Prostate gland (tissue), 2 donors: ENCODE results near the gene NEO1. TPM values are rescaled to one million over a fixed set of nuclear protein-coding genes. Genes with fewer than 3 reads are reported as not detected.

ENCODE experiments used
- DNase-seq: peaks from one replicate; pipeline ENCODE4 v3.0.0-alpha.2; 2019; ENCODE audit warnings: low spot score
- H3K27ac ChIP-seq, 2 donors: fragments of 200-600 bp; sonication (generic); 2 replicates each; pipeline ENCODE4 v1.5.1; 2017 to 2019
- H3K27me3 ChIP-seq: fragments of 200-600 bp; sonication (generic); replicated peaks from 2 replicates; pipeline ENCODE4 v1.5.1; 2019; ENCODE audit not compliant: insufficient read depth
- H3K36me3 ChIP-seq, 2 donors: fragments of 200-600 bp; sonication (generic); 1 replicate in 1 of 2; 2 replicates in 1 of 2; pipeline versions ENCODE4 v1.5.1 to v1.8.1; 2017 to 2019
- H3K4me1 ChIP-seq: fragments of 200-600 bp; sonication (generic); replicated peaks from 2 replicates; pipeline ENCODE4 v1.5.1; 2019
- H3K4me3 ChIP-seq, 2 donors: fragments of 200-600 bp; sonication (generic); 2 replicates each; pipeline ENCODE4 v1.5.1; 2017 to 2019
- H3K9me3 ChIP-seq: fragments of 200-600 bp; sonication (generic); 2 replicates; pipeline ENCODE4 v1.5.1; 2017
- POLR2A ChIP-seq: fragments of 450-650 bp; IDR thresholded peaks from one replicate; pipeline ENCODE4 v1.6.1; 2016; ENCODE audit warnings: antibody characterized with exemption, mild to moderate bottlenecking
- POLR2AphosphoS5 ChIP-seq: sonication (generic); formaldehyde crosslinking; IDR thresholded peaks from one replicate; pipeline ENCODE4 v1.6.1; 2017; ENCODE audit warnings: antibody characterized with exemption
- WGBS: methylation state at CpG from one replicate; pipeline ENCODE4 v1.1.5; 2018; 5-methylcytosine and 5-hydroxymethylcytosine counted together
- intact Hi-C: fragments of 100-400 bp; cut with DNase I; formaldehyde crosslinking; loops from one replicate; pipeline ENCODE4 v1.14.2; 2022
- total RNA-seq, 2 donors: library from RNA; depleted of rRNA; stranded (reverse); fragments of >200 nt; gene quantifications; one replicate each; pipeline ENCODE4 v1.1.0, GENCODE V29; 2016
- TF ChIP-seq, protein P1 (sequence below), 4 experiments: fragments of 200-600 bp in 2 of 4; fragments of 450-650 bp in 2 of 4; sonication (generic) in 2 of 4; IDR thresholded peaks; 1 replicate in 3 of 4; 2 replicates in 1 of 4; pipeline ENCODE4 v1.5.1; 2016 to 2019; ENCODE audit warnings: antibody characterized with exemption in 4 of 4, mild to moderate bottlenecking in 2 of 4, moderate library complexity in 2 of 4

NEO1 gene
- total RNA-seq, 2 donors from 2014 or later: 75.0 to 80.7 TPM

DNA sequence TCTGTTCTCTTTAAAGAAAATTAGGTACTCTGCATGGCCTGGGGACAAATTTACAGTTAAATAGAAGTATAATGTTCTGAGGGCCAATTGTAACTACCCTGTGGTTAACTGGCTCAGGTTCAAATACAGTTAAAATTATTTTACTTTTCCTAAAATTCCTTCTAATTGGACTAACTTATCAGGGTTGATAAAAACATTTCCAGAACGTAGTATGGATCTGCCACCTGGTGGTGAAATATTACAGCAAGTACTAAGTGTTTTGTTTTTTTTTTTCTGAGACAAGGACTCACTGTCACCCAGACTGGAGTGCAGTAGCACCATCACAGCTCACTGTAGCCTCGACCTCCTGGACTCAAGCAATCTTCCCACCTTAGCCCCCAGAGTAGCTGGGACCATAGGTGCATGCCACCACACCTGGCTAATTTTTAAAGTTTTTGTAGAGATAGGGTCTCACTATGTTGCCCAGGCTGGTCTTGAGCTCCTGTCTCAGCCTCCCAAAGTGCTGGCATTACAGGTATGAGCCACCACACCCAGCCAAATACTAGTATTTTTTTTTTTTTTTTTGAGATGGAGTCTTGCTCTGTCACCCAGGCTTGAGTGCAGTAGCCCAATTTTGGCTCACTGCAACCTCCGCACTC lies 29.2 kb downstream of the NEO1 start:
- Histone ChIP-seq H3K36me3 (no peaks in the 10 kb centered on the region), H3K9me3 (no peaks in the 10 kb centered on the region), H3K4me1 (peaks cover 11% of the 10 kb centered on the region), H3K27me3 (no peaks in the 10 kb centered on the region), H3K27ac (no peak overlapping the region), H3K4me3 (no peak overlapping the region)
- DNase-seq: peak; percentile 54
- TF ChIP-seq POLR2AphosphoS5 (no peak), POLR2A (no peak)
- TF ChIP-seq, protein P1, sequence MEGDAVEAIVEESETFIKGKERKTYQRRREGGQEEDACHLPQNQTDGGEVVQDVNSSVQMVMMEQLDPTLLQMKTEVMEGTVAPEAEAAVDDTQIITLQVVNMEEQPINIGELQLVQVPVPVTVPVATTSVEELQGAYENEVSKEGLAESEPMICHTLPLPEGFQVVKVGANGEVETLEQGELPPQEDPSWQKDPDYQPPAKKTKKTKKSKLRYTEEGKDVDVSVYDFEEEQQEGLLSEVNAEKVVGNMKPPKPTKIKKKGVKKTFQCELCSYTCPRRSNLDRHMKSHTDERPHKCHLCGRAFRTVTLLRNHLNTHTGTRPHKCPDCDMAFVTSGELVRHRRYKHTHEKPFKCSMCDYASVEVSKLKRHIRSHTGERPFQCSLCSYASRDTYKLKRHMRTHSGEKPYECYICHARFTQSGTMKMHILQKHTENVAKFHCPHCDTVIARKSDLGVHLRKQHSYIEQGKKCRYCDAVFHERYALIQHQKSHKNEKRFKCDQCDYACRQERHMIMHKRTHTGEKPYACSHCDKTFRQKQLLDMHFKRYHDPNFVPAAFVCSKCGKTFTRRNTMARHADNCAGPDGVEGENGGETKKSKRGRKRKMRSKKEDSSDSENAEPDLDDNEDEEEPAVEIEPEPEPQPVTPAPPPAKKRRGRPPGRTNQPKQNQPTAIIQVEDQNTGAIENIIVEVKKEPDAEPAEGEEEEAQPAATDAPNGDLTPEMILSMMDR (IDR thresholded peaks at IDR 0.05): peak; percentile 33 to 80 (median 64)
- 33% methylated on average over 3 of the region's 3 CpGs for WGBS
- intact Hi-C loops: loop anchor here (1.0 to 5.0 kb wide), 2 partner anchors 284 to 299 kb away; partner anchors contain the start of gene ADPGK

DNA sequence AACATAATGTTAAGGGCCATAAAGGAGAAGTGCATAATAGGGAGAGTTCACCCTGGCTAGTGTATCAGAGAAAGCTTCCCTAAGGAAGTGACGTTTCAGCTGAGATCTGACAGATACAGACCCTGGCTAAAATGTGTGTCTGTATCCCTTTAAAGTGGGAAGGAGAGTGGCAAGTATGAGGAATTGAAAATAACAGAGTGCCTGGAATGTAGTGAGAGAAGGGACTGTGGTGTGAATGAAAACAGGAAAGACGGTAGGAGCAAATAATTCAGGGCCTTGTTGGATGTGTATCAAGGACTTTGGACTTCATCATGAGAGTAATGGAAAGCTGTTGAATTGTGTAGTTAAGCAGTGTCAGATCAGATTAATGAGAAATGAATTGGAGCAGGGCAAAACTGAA lies 30.5 kb downstream of the NEO1 start:
- no peaks in the 10 kb centered on the region for H3K9me3 ChIP-seq
- TF ChIP-seq, protein P1 (IDR thresholded peaks at IDR 0.05): no peak
- TF ChIP-seq POLR2AphosphoS5 (no peak), POLR2A (no peak)
- H3K36me3 ChIP-seq: no peaks in the 10 kb centered on the region
- 23% methylated on average over 2 of the region's 2 CpGs for WGBS
- no peaks in the 10 kb centered on the region for H3K27me3 ChIP-seq
- no peak overlapping the region for H3K27ac ChIP-seq
- intact Hi-C loops: loop anchor here (5.0 kb wide), 1 partner anchor 301 kb away; the partner anchor contains the start of gene ADPGK
- DNase-seq: no peak
- H3K4me3 ChIP-seq: no peak overlapping the region
- H3K4me1 ChIP-seq: peaks cover 7% of the 10 kb centered on the region

DNA sequence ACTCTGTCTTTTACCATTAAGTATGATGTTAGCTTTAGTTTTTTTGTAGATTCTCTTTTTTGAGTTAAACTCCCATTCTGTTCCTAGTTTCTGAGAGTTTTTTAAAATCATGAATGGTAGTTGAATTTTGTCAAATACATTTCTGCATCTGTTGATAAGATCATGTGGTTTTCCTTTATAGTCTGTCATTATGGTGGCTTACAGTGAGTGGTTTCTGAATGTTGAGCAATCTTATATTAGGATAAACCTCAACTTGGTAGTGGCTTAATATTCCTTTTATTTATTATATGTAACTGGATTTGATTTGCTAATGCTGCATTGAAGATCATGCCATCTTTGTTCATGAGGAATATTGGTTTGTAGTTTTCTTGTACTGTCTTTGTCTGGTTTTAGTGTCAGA lies 34.8 kb downstream of the NEO1 start:
- Histone ChIP-seq H3K36me3 (no peaks in the 10 kb centered on the region), H3K4me1 (no peaks in the 10 kb centered on the region), H3K27me3 (no peaks in the 10 kb centered on the region), H3K9me3 (no peaks in the 10 kb centered on the region), H3K4me3 (no peak overlapping the region), H3K27ac (no peak overlapping the region)
- TF ChIP-seq, protein P1 (IDR thresholded peaks at IDR 0.05): no peak
- TF ChIP-seq POLR2AphosphoS5 (no peak), POLR2A (no peak)
- DNase-seq: no peak
- intact Hi-C loops: no loop called here

DNA sequence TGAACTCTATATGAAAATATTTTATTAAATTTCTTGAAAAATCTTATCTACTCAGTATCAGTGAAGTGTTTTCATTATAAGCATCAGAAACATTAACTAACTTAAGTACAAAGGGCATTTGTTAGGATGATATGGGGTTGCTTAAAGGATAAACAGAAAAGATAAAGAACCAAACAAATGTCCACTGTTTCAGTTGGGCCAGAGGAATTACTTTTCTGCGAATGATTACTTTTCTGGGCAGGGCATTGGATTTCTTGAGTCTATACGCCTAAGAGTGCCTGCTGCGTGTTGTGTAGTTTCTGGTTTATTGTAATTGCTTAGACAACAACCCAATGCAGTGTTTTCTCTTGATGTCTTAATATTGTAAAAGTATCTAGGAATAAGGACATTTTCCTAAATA lies 52.8 kb downstream of the NEO1 start:
- H3K4me3 ChIP-seq: no peak overlapping the region
- TF ChIP-seq POLR2A (no peak), POLR2AphosphoS5 (no peak)
- TF ChIP-seq, protein P1 (IDR thresholded peaks at IDR 0.05): no peak
- H3K27me3 ChIP-seq: no peaks in the 10 kb centered on the region
- H3K27ac ChIP-seq: no peak overlapping the region
- DNase-seq: no peak
- H3K9me3 ChIP-seq: no peaks in the 10 kb centered on the region
- H3K36me3 ChIP-seq: no peaks in the 10 kb centered on the region
- WGBS: 90% methylated on average over 3 of the region's 3 CpGs
- intact Hi-C loops: no loop called here
- no peaks in the 10 kb centered on the region for H3K4me1 ChIP-seq

DNA sequence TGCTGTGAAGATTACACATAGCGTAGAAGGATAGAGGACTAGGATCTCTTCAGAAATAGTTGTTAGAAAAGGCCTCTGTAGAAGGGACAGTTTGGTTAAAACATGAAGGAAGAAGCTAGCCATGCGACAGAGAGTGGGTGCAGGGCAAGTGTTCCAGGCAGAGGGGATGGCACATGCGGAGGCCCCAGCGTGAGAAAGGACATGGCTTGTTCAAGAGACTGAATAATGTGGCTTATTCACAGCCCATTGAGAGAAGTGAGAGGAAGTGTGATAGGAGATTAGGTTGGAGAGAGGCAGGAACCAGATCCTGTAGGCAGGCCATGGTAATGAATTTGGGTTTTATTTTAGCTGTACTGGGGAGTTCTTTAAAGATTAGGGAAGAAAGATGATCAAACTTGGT lies 56.4 kb downstream of the NEO1 start:
- Histone ChIP-seq H3K27me3 (no peaks in the 10 kb centered on the region), H3K4me3 (no peak overlapping the region), H3K27ac (no peak overlapping the region), H3K9me3 (no peaks in the 10 kb centered on the region), H3K4me1 (no peaks in the 10 kb centered on the region), H3K36me3 (no peaks in the 10 kb centered on the region)
- DNase-seq: no peak
- intact Hi-C loops: no loop called here
- TF ChIP-seq POLR2AphosphoS5: no peak
- no peak for TF ChIP-seq POLR2A
- TF ChIP-seq, protein P1 (IDR thresholded peaks at IDR 0.05): no peak
- 87% methylated on average over 4 of the region's 4 CpGs for WGBS
